IPS DF 4.7 (cell line): Measurements from ENCODE around the gene S100A10.

Experiments
- DNase-seq: peaks from one replicate; pipeline ENCODE4 v3.0.0-alpha.2; 2013; ENCODE audit warnings: low spot score; ENCODE audit errors: extremely low read depth

The S100A10 gene

GRCh38 chr1:152013664-152014237 is 20.1 kb upstream of the S100A10 start:
- DNase-seq, result no peak

DNA sequence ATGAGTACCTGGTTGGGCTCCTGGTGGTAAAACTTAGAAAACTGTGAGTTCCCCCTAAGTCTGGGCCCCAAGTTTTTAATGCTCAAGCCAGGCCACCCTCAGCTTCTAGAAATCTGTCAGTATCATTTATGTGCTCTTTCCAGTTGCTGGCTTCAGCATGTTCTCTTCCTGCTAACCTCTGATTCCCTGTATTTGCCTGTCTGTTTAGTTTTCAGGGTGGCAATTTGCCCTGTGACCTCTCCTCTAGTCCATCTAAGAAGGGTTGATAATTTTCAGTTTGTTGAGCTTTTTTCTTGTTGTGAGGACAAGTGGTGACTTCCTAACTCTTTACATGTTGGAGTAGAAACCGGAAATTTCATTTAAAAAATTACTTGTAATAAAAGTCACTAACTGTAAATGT is 16.0 kb upstream of the S100A10 start:
- DNase-seq, result no peak

- no peak for DNase-seq
Observed at GRCh38 chr1:152007047-152007446, 13.4 kb upstream of the S100A10 start.

- DNase-seq, result no peak
Observed at GRCh38 chr1:152005360-152005912, 11.8 kb upstream of the S100A10 start.

- DNase-seq, result no peak
Observed at GRCh38 chr1:152003846-152004442, 10.3 kb upstream of the S100A10 start.

GRCh38 chr1:152002960-152003359 is 9.3 kb upstream of the S100A10 start:
- DNase-seq, result no peak

DNA sequence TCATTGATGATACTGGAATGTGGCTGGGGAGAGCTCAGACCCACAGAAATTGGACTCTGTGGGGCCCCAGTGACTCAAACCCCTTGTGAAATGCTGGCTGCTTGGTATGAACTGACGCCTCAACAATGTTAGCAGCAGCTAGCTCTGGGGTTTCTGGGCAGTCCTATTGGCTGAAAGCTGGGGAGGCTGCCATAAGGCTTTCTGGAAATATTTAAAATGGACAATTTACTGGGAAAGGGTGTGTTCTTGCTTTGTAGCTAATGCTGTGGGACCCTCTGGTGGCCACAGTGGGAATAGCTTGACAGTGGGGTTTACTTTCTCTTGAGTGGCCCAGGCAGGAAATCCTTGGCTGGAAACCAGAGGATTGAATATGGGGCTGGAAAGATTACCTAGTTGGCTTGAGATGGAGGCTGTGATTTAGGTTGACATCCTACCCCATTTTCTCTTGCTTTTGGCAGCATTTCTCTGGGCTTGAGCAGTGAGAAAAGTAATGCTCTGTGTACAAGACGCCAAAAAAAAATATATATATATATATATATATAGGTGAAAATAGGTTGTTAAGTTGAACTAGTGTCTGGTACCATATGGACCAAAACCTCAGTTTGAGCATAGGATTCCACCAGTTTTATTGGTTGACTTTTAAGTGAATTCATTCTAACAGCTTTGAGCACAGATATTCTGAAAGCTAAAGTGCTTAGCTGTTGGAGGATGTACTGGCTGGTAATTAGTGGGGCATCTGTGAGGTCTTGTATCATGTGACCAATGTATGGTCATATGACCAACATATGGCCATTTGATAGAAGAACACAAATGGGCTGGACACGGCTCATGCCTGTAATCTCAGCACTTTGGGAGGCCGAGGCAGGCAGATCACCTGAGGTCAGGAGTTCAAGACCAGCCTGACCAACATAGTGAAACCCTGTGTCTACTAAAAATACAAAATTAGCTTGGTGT is 8.2 kb upstream of the S100A10 start:
- DNase-seq, result no peak

DNA sequence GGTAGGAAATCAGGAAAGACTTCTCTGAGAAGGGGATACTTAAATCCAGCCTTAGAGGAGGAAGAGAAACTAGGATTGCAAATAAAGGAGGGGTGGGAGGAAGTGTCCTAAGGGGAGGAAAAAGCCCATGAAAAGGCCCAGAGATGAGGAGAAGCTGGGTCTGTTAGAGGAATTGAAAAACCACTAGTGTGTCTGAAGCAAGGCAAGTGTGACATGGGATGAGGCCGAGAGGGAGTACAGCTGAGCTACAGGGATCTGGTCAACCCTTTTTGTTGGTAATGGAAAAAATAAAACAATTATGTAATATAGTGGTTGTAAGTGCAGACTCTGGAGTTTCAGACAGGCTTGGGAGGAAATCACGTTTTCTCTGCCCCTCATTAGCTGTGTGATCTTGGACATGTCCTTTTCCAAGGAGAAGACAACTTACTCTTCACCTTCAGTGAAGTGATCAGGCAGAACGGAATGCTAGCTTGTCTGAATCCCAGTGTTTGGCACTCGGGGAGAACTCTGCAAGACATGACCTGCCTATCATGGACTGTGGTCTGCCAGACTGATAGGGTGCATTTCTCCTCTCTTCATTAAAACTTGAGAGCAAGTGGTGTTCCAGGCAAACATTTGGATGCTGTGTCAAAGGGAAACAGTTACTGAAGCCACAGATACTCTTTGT is 7.4 kb upstream of the S100A10 start:
- DNase-seq, result no peak

DNA sequence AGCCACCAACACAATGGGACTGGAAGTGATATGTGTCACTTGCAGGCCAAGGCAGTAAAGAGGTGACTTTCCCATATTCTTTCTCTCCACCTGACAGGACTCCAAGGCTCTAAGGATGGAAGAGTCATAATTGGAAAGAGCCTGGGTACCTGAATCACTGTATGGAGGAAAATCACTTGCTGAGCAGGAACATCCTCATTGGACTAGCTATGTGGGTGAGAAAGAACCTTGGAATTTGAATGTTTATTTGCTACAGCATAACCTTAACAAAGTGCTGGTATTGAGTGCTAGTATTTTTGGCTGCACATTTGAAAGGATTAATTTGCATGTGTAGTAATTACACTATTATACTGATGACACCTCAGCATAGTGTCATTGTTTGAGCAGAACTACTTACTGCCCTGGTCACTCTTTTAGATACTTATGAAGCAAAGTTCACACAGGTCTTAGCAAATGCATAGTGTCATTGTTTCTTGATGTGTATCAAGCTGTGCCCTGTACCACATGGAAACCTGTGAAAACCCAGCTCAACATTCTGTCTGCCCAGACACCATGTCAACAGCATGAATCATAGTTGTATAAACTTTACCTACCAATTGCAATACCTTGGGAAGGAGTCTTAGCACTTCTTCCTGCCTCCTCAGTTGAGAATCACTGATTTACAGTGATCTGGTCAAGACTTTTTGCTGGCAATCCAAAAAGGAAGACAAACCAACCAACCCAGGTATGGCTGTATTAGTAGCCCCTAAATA is 5.1 kb upstream of the S100A10 start:
- no peak for DNase-seq

DNA sequence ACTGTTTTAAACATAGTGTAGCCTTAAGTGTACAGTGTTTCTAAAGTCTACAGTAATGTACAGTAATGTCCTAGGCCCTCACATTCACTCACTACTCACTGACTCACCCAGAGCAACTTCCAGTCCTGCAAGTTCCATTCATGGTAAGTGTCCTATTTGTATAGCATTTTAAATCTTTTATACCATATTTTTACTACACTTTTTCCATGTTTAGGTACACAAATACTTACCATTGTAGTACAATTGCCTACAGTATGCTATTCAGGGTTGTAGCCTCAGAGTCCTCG is 3.6 kb upstream of the S100A10 start:
- no peak for DNase-seq

- DNase-seq, result no peak
Observed at GRCh38 chr1:151995774-151996173, 2.1 kb upstream of the S100A10 start.

GRCh38 chr1:151994956-151995355 is 1.3 kb upstream of the S100A10 start:
- DNase-seq, result no peak

GRCh38 chr1:151993084-151993733 is 450 bp downstream of the S100A10 start:
- DNase-seq, result no peak

GRCh38 chr1:151992303-151993083 is 1.2 kb downstream of the S100A10 start:
- DNase-seq, result no peak

GRCh38 chr1:151991663-151992302 is 1.9 kb downstream of the S100A10 start:
- no peak for DNase-seq

DNA sequence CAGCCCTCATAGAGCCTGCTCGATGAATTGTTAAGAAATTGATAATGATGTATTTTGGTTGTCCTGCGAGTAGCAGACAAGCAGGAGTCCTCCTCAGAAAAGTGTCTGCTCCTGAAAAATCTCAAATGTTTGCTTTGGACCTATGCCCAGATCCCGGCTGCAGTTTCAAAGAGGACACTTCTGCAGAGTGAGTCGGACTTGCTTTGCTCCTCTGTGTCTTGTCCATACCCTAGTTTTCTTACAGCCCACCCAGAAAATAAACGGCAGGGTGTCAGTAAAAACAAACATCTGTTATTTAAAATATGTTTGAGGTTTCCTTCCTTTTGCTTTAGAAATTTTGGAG is 2.8 kb downstream of the S100A10 start:
- no peak for DNase-seq

GRCh38 chr1:151990058-151990855 is 3.4 kb downstream of the S100A10 start:
- DNase-seq, result no peak

GRCh38 chr1:151989211-151989862 is 4.3 kb downstream of the S100A10 start:
- no peak for DNase-seq
